Fibroblast of skin of scalp (primary cell): Measurements from ENCODE around the gene CPE.
A peak's percentile ranks its signal among the peaks of the same experiment; 100 is the strongest.
"Not testable (repeated sequence)": the region's sequence is repeated elsewhere in the genome, so short reads cannot be mapped to it uniquely, and the experiment has no call there.

Experiments
- DNase-seq: peaks from one replicate; pipeline ENCODE4 v3.0.0-alpha.2; 2013

The CPE gene

GRCh38 chr4:165404696-165405095 is 25.9 kb downstream of the CPE start:
- no peak for DNase-seq

GRCh38 chr4:165410214-165410613 is 31.4 kb downstream of the CPE start:
- DNase-seq: no peak

- no peak for DNase-seq
Observed at GRCh38 chr4:165415910-165416309, 37.1 kb downstream of the CPE start.

- no peak for DNase-seq
Observed at GRCh38 chr4:165418073-165418472, 39.3 kb downstream of the CPE start.

GRCh38 chr4:165425629-165426028 is 46.8 kb downstream of the CPE start:
- no peak for DNase-seq

GRCh38 chr4:165426331-165426730 is 47.5 kb downstream of the CPE start:
- DNase-seq: no peak

GRCh38 chr4:165426823-165427222 is 48.0 kb downstream of the CPE start:
- DNase-seq: no peak

GRCh38 chr4:165428957-165429356 is 50.1 kb downstream of the CPE start:
- DNase-seq: no peak

GRCh38 chr4:165433529-165433928 is 54.7 kb downstream of the CPE start:
- DNase-seq: no peak

- DNase-seq: no peak
Observed at GRCh38 chr4:165437691-165438090, 58.9 kb downstream of the CPE start.

- no peak for DNase-seq
Observed at GRCh38 chr4:165439344-165439743, 60.5 kb downstream of the CPE start.

- DNase-seq: no peak
Observed at GRCh38 chr4:165439981-165440380, 61.2 kb downstream of the CPE start.

- DNase-seq: peak; percentile 82
Observed at GRCh38 chr4:165440415-165441158, 61.8 kb downstream of the CPE start.

GRCh38 chr4:165443276-165443675 is 64.5 kb downstream of the CPE start:
- DNase-seq: no peak

GRCh38 chr4:165448700-165449099 is 69.9 kb downstream of the CPE start:
- no peak for DNase-seq

- no peak for DNase-seq
Observed at GRCh38 chr4:165449333-165449732, 70.5 kb downstream of the CPE start.

- DNase-seq: no peak
Observed at GRCh38 chr4:165450871-165451270, 72.1 kb downstream of the CPE start.

- DNase-seq: not testable (repeated sequence)
Observed at GRCh38 chr4:165453140-165453539, 74.3 kb downstream of the CPE start.

- no peak for DNase-seq
Observed at GRCh38 chr4:165454426-165454825, 75.6 kb downstream of the CPE start.

- DNase-seq: no peak
Observed at GRCh38 chr4:165457793-165458192, 79.0 kb downstream of the CPE start.

GRCh38 chr4:165458471-165458870 is 79.7 kb downstream of the CPE start:
- no peak for DNase-seq

GRCh38 chr4:165461159-165461821 is 82.5 kb downstream of the CPE start:
- DNase-seq: peak; percentile 96

GRCh38 chr4:165462009-165462408 is 83.2 kb downstream of the CPE start:
- DNase-seq: peak; percentile 15

- no peak for DNase-seq
Observed at GRCh38 chr4:165464376-165464775, 85.6 kb downstream of the CPE start.
